Central memory CD8-positive, alpha-beta T cell (primary cell): Measurements from ENCODE around the gene IQGAP3.

Experiments
- ATAC-seq: fragments of 150-1000 bp; cut with Tn5 transposase; replicated peaks from 2 replicates; pipeline ENCODE4 v1.10.0; 2022; ENCODE audit warnings: mild to moderate bottlenecking, moderate FRiP score, moderate number of reproducible peaks; ENCODE audit not compliant: poor library complexity, severe bottlenecking; ENCODE audit errors: extremely low read depth
- DNase-seq, 2 donors: peaks; one replicate each; pipeline ENCODE4 v3.0.0; 2021; ENCODE audit warnings: low spot score in 2 of 2
- H3K27ac Mint-ChIP-seq: one replicate; pipeline ENCODE4 v1.8.0; 2022; ENCODE audit warnings: low read depth, mild to moderate bottlenecking, moderate library complexity, mixed read lengths
- H3K27me3 Mint-ChIP-seq: one replicate; pipeline ENCODE4 v1.8.0; 2022; ENCODE audit warnings: mixed read lengths
- H3K36me3 Mint-ChIP-seq: one replicate; pipeline ENCODE4 v1.8.0; 2022; ENCODE audit warnings: mild to moderate bottlenecking, moderate library complexity, mixed read lengths; ENCODE audit not compliant: insufficient read depth
- H3K4me1 Mint-ChIP-seq: one replicate; pipeline ENCODE4 v1.8.0; 2022; ENCODE audit warnings: mixed read lengths
- H3K4me3 Mint-ChIP-seq: one replicate; pipeline ENCODE4 v1.8.0; 2022; ENCODE audit warnings: mild to moderate bottlenecking, moderate library complexity, mixed read lengths
- H3K9me3 Mint-ChIP-seq: one replicate; pipeline ENCODE4 v1.8.0; 2022; ENCODE audit warnings: mixed read lengths

The IQGAP3 gene

GRCh38 chr1:156498432-156499193 lies 73.8 kb downstream of the IQGAP3 start:
- Mint-ChIP-seq H3K36me3 (peaks cover 25% of the 10 kb centered on the region), H3K4me3 (peak overlapping the region; percentile 87), H3K9me3 (no peaks in the 10 kb centered on the region), H3K27me3 (no peaks in the 10 kb centered on the region), H3K4me1 (peaks cover 78% of the 10 kb centered on the region), H3K27ac (peak overlapping the region; percentile 78)
- ATAC-seq (no peak), DNase-seq (no peak)

- peak overlapping the region; percentile 87 for H3K4me3 Mint-ChIP-seq
- no peaks in the 10 kb centered on the region for H3K9me3 Mint-ChIP-seq
- H3K4me1 Mint-ChIP-seq = peaks cover 78% of the 10 kb centered on the region
- peaks cover 26% of the 10 kb centered on the region for H3K36me3 Mint-ChIP-seq
- ATAC-seq (no peak), DNase-seq (no peak)
- peak overlapping the region; percentile 78 for H3K27ac Mint-ChIP-seq
- H3K27me3 Mint-ChIP-seq = no peaks in the 10 kb centered on the region
Measured at GRCh38 chr1:156497743-156498431, 74.5 kb downstream of the IQGAP3 start.

- Mint-ChIP-seq H3K4me3 (peak overlapping the region; percentile 87), H3K27ac (peak overlapping the region; percentile 78), H3K36me3 (peaks cover 27% of the 10 kb centered on the region), H3K27me3 (no peaks in the 10 kb centered on the region), H3K4me1 (peaks cover 78% of the 10 kb centered on the region), H3K9me3 (no peaks in the 10 kb centered on the region)
- ATAC-seq = no peak
- DNase-seq = no peak
Measured at GRCh38 chr1:156497078-156497742, 75.2 kb downstream of the IQGAP3 start.

GRCh38 chr1:156496211-156496761 lies 76.1 kb downstream of the IQGAP3 start:
- Mint-ChIP-seq H3K27me3 (no peaks in the 10 kb centered on the region), H3K36me3 (peaks cover 28% of the 10 kb centered on the region), H3K9me3 (no peaks in the 10 kb centered on the region), H3K4me3 (peak overlapping the region; percentile 87), H3K27ac (peak overlapping the region; percentile 90), H3K4me1 (peaks cover 79% of the 10 kb centered on the region)
- DNase-seq = no peak
- no peak for ATAC-seq

- H3K4me3 Mint-ChIP-seq = peak overlapping the region; percentile 87
- peaks cover 86% of the 10 kb centered on the region for H3K4me1 Mint-ChIP-seq
- peaks cover 25% of the 10 kb centered on the region for H3K36me3 Mint-ChIP-seq
- H3K9me3 Mint-ChIP-seq = no peaks in the 10 kb centered on the region
- no peaks in the 10 kb centered on the region for H3K27me3 Mint-ChIP-seq
- ATAC-seq (no peak), DNase-seq (no peak)
- H3K27ac Mint-ChIP-seq = peak overlapping the region; percentile 90
Measured at GRCh38 chr1:156495401-156496140, 76.8 kb downstream of the IQGAP3 start.

- peaks cover 98% of the 10 kb centered on the region for H3K4me1 Mint-ChIP-seq
- H3K4me3 Mint-ChIP-seq = peak overlapping the region; percentile 87
- H3K27me3 Mint-ChIP-seq = no peaks in the 10 kb centered on the region
- DNase-seq (no peak), ATAC-seq (no peak)
- peak overlapping the region; percentile 90 for H3K27ac Mint-ChIP-seq
- H3K9me3 Mint-ChIP-seq = no peaks in the 10 kb centered on the region
- peaks cover 23% of the 10 kb centered on the region for H3K36me3 Mint-ChIP-seq
Measured at GRCh38 chr1:156494309-156494895, 78.0 kb downstream of the IQGAP3 start.

- Mint-ChIP-seq H3K36me3 (peaks cover 23% of the 10 kb centered on the region), H3K4me1 (peaks cover 99% of the 10 kb centered on the region), H3K27me3 (no peaks in the 10 kb centered on the region), H3K4me3 (peak overlapping the region; percentile 56), H3K9me3 (no peaks in the 10 kb centered on the region), H3K27ac (no peak overlapping the region)
- DNase-seq = no peak
- no peak for ATAC-seq
Measured at GRCh38 chr1:156493742-156494141, 78.6 kb downstream of the IQGAP3 start.

GRCh38 chr1:156493154-156493631 lies 79.2 kb downstream of the IQGAP3 start:
- Mint-ChIP-seq H3K4me3 (peak overlapping the region; percentile 70), H3K36me3 (peaks cover 24% of the 10 kb centered on the region), H3K4me1 (peaks cover 99% of the 10 kb centered on the region), H3K9me3 (no peaks in the 10 kb centered on the region), H3K27ac (peak overlapping the region; percentile 94), H3K27me3 (no peaks in the 10 kb centered on the region)
- ATAC-seq = no peak
- no peak for DNase-seq

- peaks cover 99% of the 10 kb centered on the region for H3K4me1 Mint-ChIP-seq
- no peaks in the 10 kb centered on the region for H3K9me3 Mint-ChIP-seq
- DNase-seq (no peak), ATAC-seq (no peak)
- H3K27ac Mint-ChIP-seq = peak overlapping the region; percentile 94
- peaks cover 26% of the 10 kb centered on the region for H3K36me3 Mint-ChIP-seq
- H3K27me3 Mint-ChIP-seq = no peaks in the 10 kb centered on the region
- H3K4me3 Mint-ChIP-seq = peak overlapping the region; percentile 70
Measured at GRCh38 chr1:156492591-156493080, 79.7 kb downstream of the IQGAP3 start.

- H3K9me3 Mint-ChIP-seq = no peaks in the 10 kb centered on the region
- H3K4me3 Mint-ChIP-seq = peak overlapping the region; percentile 70
- DNase-seq = no peak
- H3K4me1 Mint-ChIP-seq = peaks cover 99% of the 10 kb centered on the region
- H3K36me3 Mint-ChIP-seq = peaks cover 29% of the 10 kb centered on the region
- ATAC-seq = no peak
- peak overlapping the region; percentile 94 for H3K27ac Mint-ChIP-seq
- H3K27me3 Mint-ChIP-seq = no peaks in the 10 kb centered on the region
Measured at GRCh38 chr1:156492013-156492590, 80.3 kb downstream of the IQGAP3 start.

- ATAC-seq = no peak
- DNase-seq = no peak
- H3K36me3 Mint-ChIP-seq = peaks cover 27% of the 10 kb centered on the region
- peak overlapping the region; percentile 94 for H3K27ac Mint-ChIP-seq
- peak overlapping the region; percentile 70 for H3K4me3 Mint-ChIP-seq
- no peaks in the 10 kb centered on the region for H3K27me3 Mint-ChIP-seq
- H3K4me1 Mint-ChIP-seq = peaks cover 99% of the 10 kb centered on the region
- H3K9me3 Mint-ChIP-seq = no peaks in the 10 kb centered on the region
Measured at GRCh38 chr1:156491151-156491949, 81.0 kb downstream of the IQGAP3 start.
